Mesenteric fat pad (tissue), 1 donor: ENCODE data around the gene IGFL2. TPM values are rescaled to one million over a fixed set of nuclear protein-coding genes. Genes with fewer than 3 reads are reported as not detected.
"Not testable (repeated sequence)": the region's sequence is repeated elsewhere in the genome, so short reads cannot be mapped to it uniquely, and the experiment has no call there.

ENCODE experiments used
- DNase-seq: peaks from one replicate; pipeline ENCODE4 v3.0.0-alpha.2; 2020; ENCODE audit warnings: low spot score
- total RNA-seq: library from RNA; stranded (reverse); fragmentation: NEBNext Ultra II Directional; extraction: Animal tissue kit (Norgen Biotek cat#: 25700); gene quantifications from one replicate; pipeline ENCODE4 v1.2.1, GENCODE V29; 2021
- donor health status: DM: yes; HTN: yes; CAD: no.

Gene IGFL2
- total RNA-seq, 1 donor from 2014 or later = not detected

DNA sequence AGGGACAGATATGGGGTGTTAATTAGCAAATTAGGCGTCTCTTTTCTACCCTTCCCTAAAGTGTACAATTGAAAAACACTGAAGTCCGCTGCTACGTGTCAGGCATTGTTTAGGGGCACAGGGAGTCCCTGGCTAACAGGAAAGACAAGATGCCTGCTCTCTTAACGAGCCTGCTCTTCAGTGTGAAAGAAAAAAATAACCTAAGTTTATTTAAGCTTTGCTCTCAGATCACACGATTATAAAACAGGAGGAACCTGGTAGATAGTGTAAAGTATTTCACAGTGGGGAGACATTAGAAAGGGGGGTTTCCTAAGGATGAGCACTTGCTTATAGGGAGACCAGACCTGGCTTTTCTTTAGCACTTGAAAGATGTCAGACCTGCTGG is 38.7 kb downstream of the IGFL2 start:
- no peak for DNase-seq

DNA sequence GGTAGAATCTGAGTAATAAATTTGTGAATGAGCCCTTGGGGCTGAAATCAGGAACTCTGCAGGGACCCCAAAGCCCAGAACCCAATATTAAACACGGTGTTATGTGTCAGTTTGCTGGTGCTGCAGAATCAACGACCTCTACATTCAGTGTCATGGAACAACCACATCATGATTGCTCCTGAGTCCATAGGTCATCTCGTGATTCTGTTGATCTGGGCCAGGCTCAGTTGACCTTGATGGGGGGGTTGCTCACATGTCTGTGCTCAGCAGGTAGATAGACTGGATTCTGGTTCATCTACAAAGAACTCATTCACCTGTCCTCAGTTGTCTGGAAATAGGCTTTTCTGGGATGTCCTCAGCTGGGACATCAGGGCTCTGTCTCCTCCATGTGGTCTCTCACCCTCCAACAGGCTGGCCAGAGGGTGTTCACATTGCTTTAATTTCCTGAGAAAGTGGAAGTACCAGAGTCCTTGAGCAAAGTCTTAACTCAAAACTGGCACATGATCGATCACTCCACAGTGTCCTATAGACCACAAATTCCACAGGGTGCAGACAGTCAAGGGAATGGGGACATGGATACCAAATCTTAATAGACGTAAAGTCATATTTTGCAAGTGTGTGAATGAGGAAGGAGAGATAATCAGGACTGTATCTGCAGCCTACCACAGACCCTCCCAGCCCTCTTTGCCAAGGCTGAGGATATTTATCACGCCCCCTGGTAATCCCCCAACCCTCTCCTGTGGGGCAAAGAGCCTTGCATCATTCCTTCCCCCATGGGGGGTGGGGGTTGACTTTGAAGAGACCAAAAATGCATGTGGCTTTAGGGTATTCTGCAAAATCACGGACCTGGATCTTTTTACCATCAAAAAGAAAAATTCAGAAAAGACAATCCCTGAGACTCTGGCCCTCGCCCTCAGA is 42.2 kb downstream of the IGFL2 start:
- DNase-seq = no peak

DNA sequence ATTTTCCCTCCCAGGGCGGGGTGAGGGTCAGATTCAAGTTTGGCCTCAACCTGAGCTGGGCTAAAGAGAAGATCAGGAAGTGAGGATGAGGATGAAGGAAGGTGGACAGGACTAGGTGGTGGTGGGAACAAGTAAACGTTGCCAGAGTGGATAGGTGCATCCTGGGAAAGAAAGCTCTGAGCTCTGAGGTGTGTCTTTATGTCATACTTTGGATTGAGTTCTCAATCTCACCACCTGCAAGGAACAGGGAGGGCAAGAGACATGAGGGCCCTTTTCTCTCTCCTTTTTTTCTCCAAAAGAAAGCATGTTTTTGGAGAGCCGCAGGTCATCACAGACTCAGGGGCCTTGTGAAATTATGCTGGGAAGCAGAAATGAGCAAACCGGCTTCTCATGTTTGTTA is 43.3 kb downstream of the IGFL2 start:
- DNase-seq = no peak

DNA sequence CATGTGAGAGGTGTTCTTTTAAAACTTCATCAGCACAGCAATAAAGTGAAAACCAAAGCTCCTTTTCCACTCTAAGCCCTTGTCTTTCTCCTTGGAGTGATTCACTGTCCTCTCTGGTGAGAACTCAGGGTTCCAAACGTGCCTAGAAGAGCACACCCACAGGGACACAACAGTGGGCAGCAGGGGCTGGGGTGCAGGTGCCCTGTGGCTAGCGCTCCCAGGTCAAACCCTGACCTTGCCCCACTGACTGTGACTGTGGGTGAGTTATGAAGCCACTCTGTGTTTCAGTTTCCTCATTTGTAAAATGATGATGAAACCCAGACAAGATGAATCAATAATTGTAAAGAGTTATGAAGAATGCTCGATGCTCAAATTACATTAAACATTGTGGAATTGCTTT is 43.9 kb downstream of the IGFL2 start:
- no peak for DNase-seq

DNA sequence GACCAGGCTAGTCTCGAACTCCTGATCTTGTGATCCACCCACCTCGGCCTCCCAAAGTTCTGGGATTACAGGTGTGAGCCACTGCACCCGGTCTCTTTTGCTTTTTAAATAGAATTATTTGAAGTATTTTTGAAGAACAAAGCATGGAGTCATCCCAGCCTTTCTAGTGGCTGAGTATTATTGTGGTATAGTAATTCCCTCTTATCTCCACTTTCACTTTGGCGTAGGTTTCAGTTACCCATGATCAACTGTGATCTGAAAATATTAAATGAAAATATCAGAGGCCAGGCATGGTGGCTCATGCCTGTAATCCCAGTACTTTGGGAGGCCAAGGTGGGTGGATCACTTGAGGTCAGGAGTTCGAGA is 44.6 kb downstream of the IGFL2 start:
- DNase-seq = not testable (repeated sequence)

DNA sequence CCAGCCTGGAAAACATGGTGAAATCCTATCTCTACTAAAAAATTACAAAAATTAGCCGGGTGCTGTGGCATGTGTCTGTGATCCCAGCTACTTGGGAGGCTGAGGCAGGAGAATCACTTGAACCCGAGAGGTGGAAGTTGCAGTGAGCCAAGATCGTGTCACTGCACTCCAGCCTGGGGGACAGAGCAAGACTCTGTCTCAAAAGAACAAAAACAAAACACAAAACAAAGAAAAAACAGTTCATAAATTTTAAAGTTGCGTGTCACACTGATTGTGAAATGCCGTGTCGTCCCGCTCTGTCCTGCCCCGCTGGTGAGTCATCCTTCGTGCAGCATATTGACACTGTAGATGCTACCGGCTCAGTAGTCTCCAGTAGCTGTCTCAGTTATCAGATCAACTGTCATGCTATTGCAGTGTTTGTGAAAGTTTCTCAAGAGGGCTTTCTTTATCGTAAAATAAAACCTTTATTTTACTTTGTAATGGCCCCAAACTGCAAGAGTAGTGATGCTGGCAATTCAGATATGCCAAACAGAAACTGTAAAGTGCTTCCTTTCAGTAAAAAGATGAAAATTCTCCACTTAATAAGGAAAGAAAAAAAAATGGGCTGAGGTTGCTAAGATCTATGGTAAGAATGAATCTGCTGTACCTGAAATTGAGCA is 45.1 kb downstream of the IGFL2 start:
- no peak for DNase-seq

DNA sequence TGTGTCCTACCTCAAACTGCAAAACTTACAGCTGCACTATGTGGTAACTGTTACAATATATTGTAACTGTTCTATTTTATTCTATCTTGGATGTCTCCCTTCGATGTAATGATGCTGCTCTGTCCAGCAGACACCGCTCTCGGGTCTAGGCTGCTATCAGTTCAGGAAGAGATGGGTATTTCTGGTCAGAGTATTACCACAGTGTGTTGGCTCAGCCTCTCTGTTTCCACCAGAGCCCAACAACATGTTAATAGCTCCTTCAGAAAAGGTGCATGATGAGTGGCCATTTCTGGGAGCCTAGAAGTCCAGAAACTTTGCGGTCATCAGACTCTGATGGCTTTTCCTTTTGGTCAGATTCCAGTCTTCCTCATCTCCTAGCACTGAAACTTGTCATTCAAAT is 45.6 kb downstream of the IGFL2 start:
- no peak for DNase-seq

DNA sequence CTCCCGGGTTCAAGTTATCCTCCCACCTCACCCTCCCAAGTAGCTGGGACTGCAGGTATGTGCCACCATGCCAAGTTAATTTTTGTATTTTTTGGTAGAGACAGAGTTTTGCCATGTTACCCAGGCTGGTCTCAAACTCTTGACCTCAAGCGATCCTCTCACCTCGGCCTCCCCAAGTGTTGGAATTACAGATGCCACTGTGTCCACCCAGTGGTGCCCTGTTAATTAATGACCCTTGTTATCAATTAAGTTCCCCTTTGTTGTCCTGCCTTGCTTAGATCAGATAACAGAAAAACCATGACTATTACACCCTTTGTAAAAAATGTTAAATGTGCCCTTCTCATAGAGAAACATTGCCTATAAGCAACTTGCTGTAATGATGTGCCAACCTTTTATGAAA is 47.1 kb downstream of the IGFL2 start:
- DNase-seq = no peak

DNA sequence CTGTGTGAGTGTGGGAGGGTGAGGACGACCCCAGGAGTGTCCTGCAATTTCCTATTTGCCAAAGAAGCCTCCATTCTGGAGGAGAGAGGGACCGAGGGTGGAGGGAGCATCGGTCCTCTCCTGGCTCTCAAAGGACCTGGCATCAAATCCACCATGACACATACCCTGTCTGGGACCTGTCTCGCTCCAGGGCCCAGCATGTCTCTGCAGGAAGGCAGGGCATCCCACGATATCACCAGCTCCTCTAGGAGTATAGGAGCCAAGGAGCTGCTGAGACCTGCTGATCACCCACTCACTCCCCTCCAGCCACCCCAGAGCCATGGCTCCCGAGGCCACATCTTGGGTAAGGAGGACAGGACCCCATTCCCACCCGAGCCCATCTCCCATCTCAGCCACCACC is 47.9 kb downstream of the IGFL2 start:
- not testable (repeated sequence) for DNase-seq

DNA sequence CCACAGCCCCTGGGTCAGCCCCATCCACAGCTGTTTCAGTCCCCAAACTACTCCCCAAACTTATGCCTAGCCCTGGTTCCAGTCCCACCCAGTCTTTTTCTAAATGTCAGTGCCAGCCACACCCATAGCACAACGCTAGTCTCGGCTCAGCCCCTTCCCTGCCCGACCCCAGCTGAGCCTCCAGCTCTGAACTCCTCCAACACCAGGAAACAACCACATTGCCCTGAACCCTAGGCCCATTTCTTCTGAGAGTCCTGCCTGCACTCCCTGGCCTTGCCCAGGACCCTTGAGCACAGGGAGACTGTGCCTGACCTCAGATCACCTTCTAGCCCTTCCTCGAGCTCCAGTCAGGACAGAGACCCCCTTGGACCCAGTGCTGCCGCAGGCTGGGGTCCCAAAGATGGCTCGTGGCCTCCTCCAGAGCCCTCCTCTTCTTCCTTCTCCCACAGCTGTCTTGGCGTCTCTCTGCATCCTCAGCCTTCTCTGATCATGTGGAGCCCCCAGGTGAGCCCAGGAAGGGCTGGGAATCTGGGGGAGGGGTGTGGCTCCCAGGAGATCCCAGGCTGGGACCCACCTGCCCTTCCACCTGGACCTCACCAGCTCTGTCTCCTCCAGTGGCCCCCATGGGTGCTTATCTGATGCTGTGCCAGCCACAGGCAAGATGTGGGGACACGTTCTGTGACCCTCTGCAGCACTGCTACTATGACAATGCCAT is 48.5 kb downstream of the IGFL2 start:
- DNase-seq = no peak

DNA sequence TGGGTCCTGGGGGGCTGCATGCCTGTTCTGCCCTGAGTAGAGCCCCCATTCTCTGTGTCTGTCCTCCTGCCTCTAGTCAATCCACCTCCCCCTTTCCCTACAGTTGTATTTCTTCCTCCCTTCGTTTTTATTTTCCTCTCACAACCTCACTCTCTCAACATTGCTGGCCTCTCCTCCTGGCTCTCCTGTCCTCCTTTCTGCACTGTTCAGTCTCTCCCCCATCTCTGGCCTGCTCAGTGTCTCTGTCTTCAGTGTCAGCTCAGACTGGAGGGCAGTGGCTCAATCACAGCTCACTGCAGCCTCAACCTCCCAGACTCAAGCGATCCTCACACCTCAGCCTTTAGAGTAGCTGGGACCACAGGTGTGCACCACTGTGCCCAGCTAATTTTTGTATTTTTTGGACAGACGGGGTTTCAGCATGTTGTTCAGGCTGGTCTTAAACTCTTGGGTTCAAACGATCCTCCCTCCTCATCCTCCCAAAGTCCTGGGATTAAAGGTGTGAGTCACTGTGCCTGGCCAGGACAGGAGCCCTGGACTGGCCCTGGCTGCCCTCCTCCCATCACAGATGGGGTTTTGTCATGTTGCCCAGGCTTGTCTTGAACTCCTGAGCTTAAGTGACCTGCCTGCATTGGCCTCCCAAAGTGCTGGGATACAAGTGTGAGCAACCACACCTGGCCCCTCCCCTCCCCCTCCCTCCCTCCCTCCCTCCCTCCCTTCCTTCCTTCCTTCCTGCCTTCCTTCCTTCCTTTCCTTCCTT is 49.5 kb downstream of the IGFL2 start:
- DNase-seq = no peak

DNA sequence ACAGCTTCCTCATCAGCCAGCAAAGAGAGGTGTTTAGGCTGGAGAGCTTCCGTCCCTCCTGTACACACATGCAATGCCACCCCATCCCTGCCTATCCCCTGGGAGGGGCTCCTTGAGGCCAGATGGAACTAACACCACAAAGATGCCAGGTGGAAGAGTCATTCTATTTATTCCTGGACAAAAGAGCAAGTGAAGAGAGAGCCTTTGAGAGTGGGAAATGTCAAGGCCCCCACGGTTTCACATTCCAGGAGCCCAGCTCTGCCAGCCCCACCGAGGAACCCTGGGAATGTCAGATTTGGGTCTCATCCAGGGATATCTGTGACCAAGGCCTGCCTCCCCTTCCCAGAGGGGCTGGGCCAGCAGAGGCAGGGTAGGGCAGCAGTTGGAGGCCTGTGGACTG is 50.7 kb downstream of the IGFL2 start:
- DNase-seq = no peak

DNA sequence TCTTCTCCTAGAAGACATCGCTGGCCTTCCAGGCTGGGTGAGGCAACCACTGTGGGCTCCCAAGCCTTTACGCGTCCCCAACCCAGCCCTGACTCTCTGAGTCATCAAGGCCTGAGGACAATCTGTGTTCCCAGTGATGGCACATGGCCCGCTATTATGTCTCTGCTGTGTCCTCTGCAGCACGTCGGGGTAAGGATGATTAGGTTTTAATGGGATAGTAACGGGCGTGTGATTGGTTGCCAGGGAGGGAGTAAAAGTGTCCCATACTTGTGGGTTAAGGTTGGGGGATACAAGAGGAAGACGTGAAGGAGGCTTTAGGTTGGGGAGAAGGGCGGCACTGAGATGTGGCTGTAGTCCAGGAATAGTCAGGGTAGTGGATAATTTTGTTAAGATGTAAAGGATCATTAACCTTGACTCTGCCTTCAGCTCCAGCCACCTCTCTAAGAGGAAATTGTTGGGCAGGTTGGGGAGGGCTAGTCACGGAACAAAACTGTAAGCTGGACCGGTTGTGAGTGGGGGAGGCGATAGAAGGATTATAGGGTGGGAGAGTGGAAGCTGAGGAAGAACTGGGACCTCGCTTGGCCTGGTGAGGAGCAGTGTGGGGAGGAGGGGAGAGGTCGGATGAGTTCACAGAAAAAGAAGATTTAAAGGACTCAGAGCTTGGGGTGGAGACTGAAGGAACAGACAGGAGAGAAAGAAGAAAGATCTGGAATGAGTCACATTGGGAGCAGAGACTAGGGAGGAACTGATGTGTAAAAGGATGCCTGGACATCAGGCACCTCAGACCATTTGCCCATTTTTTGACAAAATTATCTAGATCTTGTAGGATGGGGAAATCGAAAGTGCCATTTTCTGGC is 53.6 kb downstream of the IGFL2 start:
- no peak for DNase-seq

DNA sequence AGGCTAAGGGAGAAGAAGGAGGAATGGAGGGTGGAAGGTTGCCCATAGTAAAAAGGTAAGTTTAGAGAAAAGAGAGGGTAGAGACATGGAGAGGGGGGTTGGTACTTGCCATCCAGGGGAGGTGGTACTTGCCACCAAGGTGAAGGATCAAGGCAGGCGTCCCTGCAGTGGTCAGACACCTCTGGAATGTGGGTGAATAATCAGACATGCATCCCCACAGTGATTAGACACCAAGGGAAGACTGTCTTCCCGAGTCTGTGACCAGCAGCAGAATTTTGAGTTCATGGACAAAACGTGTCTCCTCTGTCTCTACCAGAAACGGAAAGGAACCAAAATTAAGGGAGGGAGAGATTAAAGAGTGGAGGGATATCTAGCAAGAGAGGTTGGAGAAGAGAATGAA is 54.4 kb downstream of the IGFL2 start:
- DNase-seq = no peak

DNA sequence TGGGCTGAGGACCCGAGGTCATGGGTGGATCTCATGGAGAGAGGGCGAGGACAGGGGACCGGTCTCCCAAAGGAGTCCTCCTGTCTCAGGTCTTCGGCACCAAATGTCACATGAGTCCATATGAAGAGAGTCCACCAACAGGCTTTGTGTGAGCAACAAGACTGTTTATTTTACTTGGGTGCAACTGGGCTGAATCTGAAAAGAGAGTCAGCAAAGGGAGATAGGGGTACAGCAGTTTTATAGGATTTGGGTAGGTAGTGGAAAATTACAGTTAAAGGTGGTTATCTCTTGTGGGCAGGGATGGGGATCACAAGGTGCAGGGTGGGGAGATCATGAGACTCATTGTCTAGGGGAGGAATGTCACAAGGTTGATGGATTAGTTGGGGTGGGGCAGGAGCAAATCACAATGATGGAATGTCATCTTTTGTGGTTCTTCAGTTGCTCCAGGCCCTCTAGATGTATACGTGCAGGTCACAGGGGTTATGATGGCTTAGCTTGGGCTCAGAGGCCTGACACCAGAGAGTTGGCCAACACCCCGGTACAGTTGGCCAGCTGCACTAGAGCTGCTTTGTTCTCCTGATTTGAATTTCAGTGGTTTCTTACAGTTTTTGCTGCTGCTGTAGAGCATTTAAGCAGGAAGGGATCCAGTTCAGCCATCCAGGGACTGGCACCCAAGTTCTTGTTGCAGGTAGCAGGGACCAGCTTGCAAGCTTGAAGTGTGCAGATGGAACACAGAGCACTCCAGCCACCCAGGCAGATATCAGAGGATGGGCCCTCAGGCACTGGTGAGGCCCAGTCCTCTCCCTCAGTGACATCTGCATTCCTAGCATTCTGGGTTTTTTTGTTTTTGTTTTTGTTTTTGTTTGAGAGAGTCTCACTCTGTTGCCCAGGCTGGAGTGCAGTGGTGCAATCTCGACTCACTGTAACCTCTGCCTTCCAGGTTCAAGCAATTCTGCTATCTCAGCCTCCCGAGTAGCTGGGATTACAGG is 55.1 kb downstream of the IGFL2 start:
- DNase-seq = no peak

DNA sequence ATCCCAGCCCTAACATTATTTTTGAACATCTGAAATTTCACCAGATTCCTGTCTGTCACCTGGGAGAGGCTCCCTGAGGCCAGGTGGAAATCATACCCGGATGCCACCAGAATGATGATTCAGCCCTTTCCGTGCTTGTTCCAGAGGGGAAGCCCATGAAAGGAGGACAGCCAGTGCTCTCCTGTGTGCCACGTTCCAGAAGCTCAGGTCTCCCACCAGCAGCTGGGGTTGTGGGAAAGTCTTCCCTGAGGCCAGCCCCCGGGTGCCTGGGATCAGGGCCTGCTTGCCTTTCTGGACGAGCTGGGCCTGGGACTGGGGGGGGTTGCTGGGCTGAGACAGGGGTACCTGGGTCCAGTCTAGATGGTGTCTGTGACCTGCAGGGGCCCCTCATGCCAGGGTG is 56.0 kb downstream of the IGFL2 start:
- no peak for DNase-seq

DNA sequence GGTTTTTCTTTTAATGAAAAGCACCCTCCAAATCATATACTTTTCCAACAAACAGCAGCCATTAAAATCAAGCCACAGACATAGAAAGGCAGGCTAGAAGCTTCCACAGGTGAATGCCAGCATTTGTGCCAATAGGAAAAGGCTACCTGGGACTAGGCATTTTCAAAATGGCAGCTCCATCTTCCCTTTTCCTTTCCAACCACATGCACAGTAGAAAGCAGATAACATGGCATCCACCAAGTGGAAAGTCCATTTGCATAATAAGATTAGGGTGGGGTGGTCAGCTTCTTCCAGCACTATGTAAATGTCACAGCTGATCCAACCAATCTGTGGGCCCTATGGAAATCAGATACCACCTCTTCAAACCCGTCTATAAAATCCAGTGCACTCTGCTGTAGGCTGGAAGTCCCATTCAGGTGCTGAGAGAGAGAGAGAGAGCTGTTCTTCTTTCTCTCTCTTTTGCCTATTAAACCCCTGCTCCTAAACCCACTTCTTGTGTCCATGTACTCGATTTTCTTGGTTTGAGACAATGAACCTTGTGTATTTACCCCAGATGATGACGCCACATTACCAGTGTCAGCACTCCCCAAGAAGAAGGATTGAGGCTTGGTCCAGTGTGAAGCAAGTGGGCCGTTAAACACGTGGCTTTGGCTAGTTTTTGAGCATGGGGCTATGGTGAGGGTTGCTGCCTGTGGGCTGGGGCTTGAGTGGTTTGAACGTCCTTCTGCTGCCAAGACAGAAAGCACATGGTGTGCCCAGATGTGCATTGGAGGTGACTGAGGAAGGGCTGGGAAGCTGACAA is 57.3 kb downstream of the IGFL2 start:
- DNase-seq = no peak

DNA sequence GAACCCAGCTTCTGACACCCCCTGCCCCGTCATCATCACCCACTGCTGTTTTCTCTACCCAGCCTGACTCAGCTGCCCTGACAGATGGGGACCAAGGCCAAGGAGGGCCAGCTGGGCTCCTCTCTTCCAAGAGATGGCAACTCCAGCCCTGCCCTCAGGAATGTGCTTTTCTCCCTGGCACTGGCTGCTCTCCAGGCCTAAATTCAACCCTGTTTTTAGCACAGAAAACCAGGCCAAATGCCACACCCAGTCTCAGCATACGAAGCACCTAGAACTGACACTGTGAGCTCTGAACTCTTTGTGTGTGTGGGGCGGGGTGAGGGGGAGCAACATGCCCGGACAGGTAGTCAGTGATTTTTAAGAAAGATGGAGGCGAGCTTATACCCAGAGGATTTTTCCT is 58.1 kb downstream of the IGFL2 start:
- no peak for DNase-seq
